Hepatocyte (in vitro differentiated cells): Measurements from ENCODE around the gene ATXN1. TPM values are rescaled to one million over a fixed set of nuclear protein-coding genes. Genes with fewer than 3 reads are reported as not detected.

Experiments used
- DNase-seq: peaks from one replicate; pipeline ENCODE4 v3.0.0-alpha.2; 2016; ENCODE audit warnings: low spot score
- H2AFZ ChIP-seq: fragments of 200-600 bp; sonication (generic); 2 replicates; pipeline ENCODE4 v1.6.0; 2016; ENCODE audit warnings: antibody characterized with exemption, mild to moderate bottlenecking
- H3K27ac ChIP-seq: fragments of 200-600 bp; sonication (generic); 2 replicates; pipeline ENCODE4 v1.5.1; 2016; ENCODE audit warnings: mild to moderate bottlenecking
- H3K27me3 ChIP-seq: fragments of 200-600 bp; sonication (generic); 2 replicates; pipeline ENCODE4 v1.6.1; 2016
- H3K36me3 ChIP-seq: fragments of 200-600 bp; sonication (generic); replicated peaks from 2 replicates; pipeline ENCODE4 v1.5.1; 2016; ENCODE audit warnings: low read depth; ENCODE audit not compliant: insufficient read depth
- H3K4me1 ChIP-seq: fragments of 200-600 bp; sonication (generic); 2 replicates; pipeline ENCODE4 v1.5.1; 2016; ENCODE audit warnings: mild to moderate bottlenecking, moderate library complexity; ENCODE audit not compliant: insufficient read depth
- H3K4me2 ChIP-seq: fragments of 200-600 bp; sonication (generic); 2 replicates; pipeline ENCODE4 v1.6.0; 2016
- H3K4me3 ChIP-seq: fragments of 200-600 bp; sonication (generic); 2 replicates; pipeline ENCODE4 v1.5.1; 2016; ENCODE audit warnings: mild to moderate bottlenecking
- H3K79me2 ChIP-seq: fragments of 200-600 bp; sonication (generic); 2 replicates; pipeline ENCODE4 v1.6.0; 2017; ENCODE audit warnings: mild to moderate bottlenecking
- H3K9me2 ChIP-seq: fragments of 200-600 bp; sonication (generic); replicated peaks from 2 replicates; pipeline ENCODE4 v1.6.0; 2017; ENCODE audit warnings: mild to moderate bottlenecking; ENCODE audit not compliant: insufficient read depth
- H3K9me3 ChIP-seq: fragments of 200-600 bp; sonication (generic); 2 replicates; pipeline ENCODE4 v1.5.1; 2016; ENCODE audit warnings: low read depth, mild to moderate bottlenecking
- H4K20me1 ChIP-seq: fragments of 200-600 bp; sonication (generic); 2 replicates; pipeline ENCODE4 v1.6.0; 2016; ENCODE audit warnings: mild to moderate bottlenecking; ENCODE audit not compliant: insufficient read depth, poor library complexity, severe bottlenecking
- CTCF ChIP-seq: fragments of 200-600 bp; sonication (generic); IDR thresholded peaks from 2 replicates; pipeline ENCODE4 v1.5.1; 2016; ENCODE audit warnings: antibody characterized with exemption, mild to moderate bottlenecking; ENCODE audit not compliant: poor library complexity
- EZH2 ChIP-seq: fragments of 200-600 bp; sonication (generic); IDR thresholded peaks from 2 replicates; pipeline ENCODE4 v1.6.1; 2016; ENCODE audit warnings: antibody characterized with exemption, mild to moderate bottlenecking, borderline replicate concordance
- EZH2phosphoT487 ChIP-seq: fragments of 200-600 bp; sonication (generic); IDR thresholded peaks from one replicate; pipeline ENCODE4 v1.6.1; 2018; ENCODE audit warnings: antibody characterized with exemption, mild to moderate bottlenecking, low read depth, moderate library complexity; ENCODE audit not compliant: unreplicated experiment, severe bottlenecking
- WGBS: methylation state at CpG from one replicate; pipeline ENCODE4 v1.1.6; 2016; ENCODE audit warnings: low lambda C conversion rate; ENCODE audit errors: missing lambda C conversion rate; 5-methylcytosine and 5-hydroxymethylcytosine counted together
- polyA plus RNA-seq: library from polyadenylated mRNA; unstranded; fragments of >200 nt; fragmentation: Nextera tagmentation; extraction: Ambion mirVana; gene quantifications from 2 replicates; pipeline ENCODE4 v1.2.1, GENCODE V29; 2016
- total RNA-seq: library from RNA; depleted of rRNA; stranded (reverse); fragments of >200 nt; gene quantifications from 2 replicates; pipeline ENCODE4 v1.2.3, GENCODE V29; 2014

ATXN1 gene
- total and polyA plus RNA-seq, 2 experiments from 2014 or later, result 14.7 to 32.6 TPM

GRCh38 chr6:16414205-16414604 is 347.1 kb downstream of the ATXN1 start:
- no peaks in the 10 kb centered on the region for H4K20me1 ChIP-seq
- no peak for DNase-seq
- no peaks in the 10 kb centered on the region for H3K36me3 ChIP-seq
- H2AFZ ChIP-seq, result no peak overlapping the region
- no peak overlapping the region for H3K4me2 ChIP-seq
- H3K4me3 ChIP-seq, result no peak overlapping the region
- no peaks in the 10 kb centered on the region for H3K9me3 ChIP-seq
- no peaks in the 10 kb centered on the region for H3K79me2 ChIP-seq
- H3K27ac ChIP-seq, result no peak overlapping the region
- no peaks in the 10 kb centered on the region for H3K27me3 ChIP-seq
- H3K4me1 ChIP-seq, result peaks cover 5% of the 10 kb centered on the region
- no peaks in the 10 kb centered on the region for H3K9me2 ChIP-seq
- WGBS, result 64% methylated on average over 5 of the region's 5 CpGs
- no peak for TF ChIP-seq EZH2
- no peak for TF ChIP-seq CTCF
- no peak for TF ChIP-seq EZH2phosphoT487

- no peak overlapping the region for H2AFZ ChIP-seq
- no peak overlapping the region for H3K4me2 ChIP-seq
- no peaks in the 10 kb centered on the region for H3K9me2 ChIP-seq
- DNase-seq, result no peak
- H3K9me3 ChIP-seq, result no peaks in the 10 kb centered on the region
- H4K20me1 ChIP-seq, result no peaks in the 10 kb centered on the region
- peaks cover 5% of the 10 kb centered on the region for H3K4me1 ChIP-seq
- H3K4me3 ChIP-seq, result no peak overlapping the region
- H3K27ac ChIP-seq, result no peak overlapping the region
- H3K27me3 ChIP-seq, result no peaks in the 10 kb centered on the region
- H3K79me2 ChIP-seq, result no peaks in the 10 kb centered on the region
- H3K36me3 ChIP-seq, result no peaks in the 10 kb centered on the region
- no peak for TF ChIP-seq CTCF
- TF ChIP-seq EZH2, result no peak
- no peak for TF ChIP-seq EZH2phosphoT487
- WGBS, result 83% methylated on average over 4 of the region's 4 CpGs
These were observed 347.9 kb downstream of the ATXN1 start for GRCh38 chr6:16413399-16413798.

GRCh38 chr6:16412982-16413381 is 348.3 kb downstream of the ATXN1 start:
- H4K20me1 ChIP-seq, result no peaks in the 10 kb centered on the region
- no peak overlapping the region for H3K27ac ChIP-seq
- no peak overlapping the region for H3K4me3 ChIP-seq
- no peaks in the 10 kb centered on the region for H3K9me2 ChIP-seq
- DNase-seq, result no peak
- no peak overlapping the region for H3K4me2 ChIP-seq
- no peak overlapping the region for H2AFZ ChIP-seq
- TF ChIP-seq EZH2 (no peak), CTCF (no peak), EZH2phosphoT487 (no peak)
- no peaks in the 10 kb centered on the region for H3K36me3 ChIP-seq
- H3K27me3 ChIP-seq, result no peaks in the 10 kb centered on the region
- H3K4me1 ChIP-seq, result peaks cover 5% of the 10 kb centered on the region
- H3K79me2 ChIP-seq, result no peaks in the 10 kb centered on the region
- H3K9me3 ChIP-seq, result no peaks in the 10 kb centered on the region
- 97% methylated on average over 3 of the region's 3 CpGs for WGBS

GRCh38 chr6:16412171-16412570 is 349.1 kb downstream of the ATXN1 start:
- H3K4me3 ChIP-seq, result no peak overlapping the region
- H3K4me2 ChIP-seq, result no peak overlapping the region
- no peak for DNase-seq
- TF ChIP-seq EZH2phosphoT487 (no peak), EZH2 (no peak), CTCF (no peak)
- no peak overlapping the region for H3K27ac ChIP-seq
- no peaks in the 10 kb centered on the region for H3K9me2 ChIP-seq
- H4K20me1 ChIP-seq, result no peaks in the 10 kb centered on the region
- 71% methylated on average over 4 of the region's 4 CpGs for WGBS
- H3K9me3 ChIP-seq, result no peaks in the 10 kb centered on the region
- peaks cover 5% of the 10 kb centered on the region for H3K4me1 ChIP-seq
- H3K79me2 ChIP-seq, result no peaks in the 10 kb centered on the region
- H3K36me3 ChIP-seq, result no peaks in the 10 kb centered on the region
- H3K27me3 ChIP-seq, result no peaks in the 10 kb centered on the region
- H2AFZ ChIP-seq, result no peak overlapping the region
